Bone marrow (tissue), 2 donors: ENCODE measurements around the gene PGAM2.

ENCODE experiments used
- DNase-seq, 2 donors: peaks; one replicate each; lab custom pipeline; 2025; lab: John Stamatoyannopoulos, UW

PGAM2 gene

GRCh38 chr7:44065431-44066110 lies at the start of gene PGAM2:
Gene PGAM2 (minus strand): TSS chr7:44065567. CDS start chr7:44065529, 38 bp downstream.
- DNase-seq = no peak

- no peak for DNase-seq
Observed at GRCh38 chr7:44114586-44115310, 49.4 kb upstream of the PGAM2 start.

GRCh38 chr7:44113764-44114354 lies 48.5 kb upstream of the PGAM2 start:
- DNase-seq = no peak

GRCh38 chr7:44112997-44113763 lies 47.8 kb upstream of the PGAM2 start:
- DNase-seq = no peak

GRCh38 chr7:44112231-44112996 lies 47.0 kb upstream of the PGAM2 start:
- DNase-seq = no peak

- DNase-seq = no peak
Observed at GRCh38 chr7:44111761-44112160, 46.4 kb upstream of the PGAM2 start.

GRCh38 chr7:44110719-44111635 lies 45.6 kb upstream of the PGAM2 start:
- DNase-seq = no peak

GRCh38 chr7:44109991-44110390 lies 44.6 kb upstream of the PGAM2 start:
- DNase-seq = no peak

- no peak for DNase-seq
Observed at GRCh38 chr7:44108768-44109750, 43.7 kb upstream of the PGAM2 start.

- DNase-seq = no peak
Observed at GRCh38 chr7:44107961-44108767, 42.8 kb upstream of the PGAM2 start.

- no peak for DNase-seq
Observed at GRCh38 chr7:44107116-44107960, 42.0 kb upstream of the PGAM2 start.

GRCh38 chr7:44106311-44107065 lies 41.1 kb upstream of the PGAM2 start:
- DNase-seq = no peak

GRCh38 chr7:44105832-44106231 lies 40.5 kb upstream of the PGAM2 start:
- no peak for DNase-seq

- no peak for DNase-seq
Observed at GRCh38 chr7:44104860-44105771, 39.7 kb upstream of the PGAM2 start.

- DNase-seq = no peak
Observed at GRCh38 chr7:44103923-44104859, 38.8 kb upstream of the PGAM2 start, which contains the start of gene AEBP1. Gene AEBP1 (plus strand): TSS chr7:44104345. CDS start chr7:44104666, 321 bp downstream.
